ENCODE measurements around the gene DPP6.
"Not testable (repeated sequence)": the region's sequence is repeated elsewhere in the genome, so short reads cannot be mapped to it uniquely, and the experiment has no call there.

DPP6 gene

DNA sequence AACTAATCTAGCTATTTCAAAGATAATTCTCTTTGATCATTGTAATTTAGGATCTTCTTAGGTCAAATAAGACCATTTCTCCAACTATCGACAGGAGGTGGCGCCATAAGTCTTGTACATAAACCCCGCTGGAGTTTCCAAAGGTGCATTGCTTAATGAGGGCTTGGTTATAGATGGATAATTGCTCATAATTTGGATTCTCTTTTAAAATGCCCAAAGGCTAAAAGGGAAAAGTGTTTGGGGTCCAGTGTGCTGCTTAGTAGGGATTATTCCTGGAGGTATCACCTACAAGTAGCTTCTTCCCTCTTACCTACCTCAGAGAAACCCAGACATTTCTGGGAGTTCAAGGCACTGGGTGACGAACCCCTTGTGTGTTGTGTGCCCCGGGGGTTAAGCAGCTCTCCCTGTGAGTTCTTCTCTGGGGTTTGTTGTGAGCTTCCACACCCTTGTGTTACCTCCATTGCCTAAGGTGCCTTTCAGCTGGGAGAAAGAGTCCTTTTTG is 875.5 kb downstream of the DPP6 start:
- H3K4me1 ChIP-seq: no peaks in the 10 kb centered on the region
- peak overlapping the region; percentile 88 for H3K4me3 ChIP-seq (ENCODE audit: low read depth, low read length)
- TF ChIP-seq CTCF (IDR thresholded peaks at IDR 0.05; ENCODE audit: low read depth, low read length): peak; percentile 77
- no peaks in the 10 kb centered on the region for H3K27me3 ChIP-seq
- H3K9me3 ChIP-seq: no peaks in the 10 kb centered on the region
- H3K36me3 ChIP-seq: no peaks in the 10 kb centered on the region
- peak; percentile 83 for DNase-seq

- Histone ChIP-seq H3K9me3 (no peaks in the 10 kb centered on the region), H3K4me3 (ENCODE audit: low read depth, low read length) (peak overlapping the region; percentile 88), H3K4me1 (no peaks in the 10 kb centered on the region), H3K36me3 (no peaks in the 10 kb centered on the region), H3K27me3 (no peaks in the 10 kb centered on the region)
- TF ChIP-seq CTCF (IDR thresholded peaks at IDR 0.05; ENCODE audit: low read depth, low read length): no peak
- DNase-seq: no peak
These were observed 876.2 kb downstream of the DPP6 start for GRCh38 chr7:154928136-154929005.

- H3K4me1 ChIP-seq: no peaks in the 10 kb centered on the region
- peak overlapping the region; percentile 88 for H3K4me3 ChIP-seq (ENCODE audit: low read depth, low read length)
- TF ChIP-seq CTCF (IDR thresholded peaks at IDR 0.05; ENCODE audit: low read depth, low read length): no peak
- no peak for DNase-seq
- peaks cover 7% of the 10 kb centered on the region for H3K9me3 ChIP-seq
- no peaks in the 10 kb centered on the region for H3K27me3 ChIP-seq
- H3K36me3 ChIP-seq: no peaks in the 10 kb centered on the region
These were observed 877.0 kb downstream of the DPP6 start for GRCh38 chr7:154929006-154929726.

- no peaks in the 10 kb centered on the region for H3K36me3 ChIP-seq
- H3K27me3 ChIP-seq: no peaks in the 10 kb centered on the region
- no peak for DNase-seq
- H3K9me3 ChIP-seq: peaks cover 7% of the 10 kb centered on the region
- no peak for TF ChIP-seq CTCF (IDR thresholded peaks at IDR 0.05; ENCODE audit: low read depth, low read length)
- no peaks in the 10 kb centered on the region for H3K4me1 ChIP-seq
- no peak overlapping the region for H3K4me3 ChIP-seq (ENCODE audit: low read depth, low read length)
These were observed 879.7 kb downstream of the DPP6 start for GRCh38 chr7:154931906-154932305.

DNA sequence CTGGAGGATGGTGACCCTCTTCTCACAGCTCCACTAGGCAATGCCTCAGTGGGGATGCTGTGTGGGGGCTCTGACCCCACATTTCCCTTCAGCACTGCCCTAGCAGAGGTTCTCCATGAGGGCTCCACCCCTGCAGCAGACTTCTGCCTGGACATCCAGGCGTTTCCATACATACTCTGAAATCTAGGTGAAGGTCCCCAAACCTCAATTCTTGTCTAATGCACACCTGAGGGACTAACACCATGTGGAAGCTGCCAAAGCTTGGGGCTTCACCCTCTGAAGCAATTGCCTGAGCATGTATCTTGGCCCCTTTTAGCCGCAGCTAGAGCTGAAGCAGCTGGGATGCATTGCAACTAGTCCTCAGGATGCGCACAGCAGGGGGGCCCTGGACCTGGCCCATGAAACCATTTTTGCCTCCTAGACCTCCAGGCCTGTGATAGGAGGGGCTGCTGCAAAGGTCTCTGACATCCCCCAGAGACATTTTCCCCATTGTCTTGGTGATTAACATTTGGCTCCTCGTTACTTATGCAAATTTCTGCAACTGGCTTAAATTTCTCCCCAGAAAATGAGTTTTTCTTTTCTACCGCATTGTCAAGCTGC is 882.3 kb downstream of the DPP6 start:
- not testable (repeated sequence) for H3K36me3 ChIP-seq

DNA sequence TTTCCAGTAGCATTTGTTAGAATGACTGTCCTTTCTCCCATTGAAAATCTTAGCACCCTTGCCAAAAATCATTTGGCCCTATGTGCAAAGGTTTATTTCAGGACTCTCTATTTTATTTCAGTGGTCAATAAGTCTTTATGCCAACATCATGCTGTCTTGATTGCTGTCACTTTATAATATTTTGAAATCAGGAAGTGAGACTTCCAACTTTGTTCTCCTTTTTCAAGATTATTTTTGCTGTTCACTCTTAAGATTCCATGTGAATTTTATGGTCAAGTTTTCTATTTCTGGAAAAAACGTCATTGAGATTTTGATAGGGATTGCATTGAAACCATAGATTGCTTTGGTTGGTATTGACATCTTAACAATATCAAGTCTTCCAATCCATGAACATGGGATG is 885.6 kb downstream of the DPP6 start:
- no peak for DNase-seq
- Histone ChIP-seq H3K4me3 (ENCODE audit: low read depth, low read length) (no peak overlapping the region), H3K4me1 (peaks cover 3% of the 10 kb centered on the region; the same call in 1 of the 2 replicates), H3K36me3 (peaks cover 3% of the 10 kb centered on the region; the same call in 1 of the 2 replicates), H3K27me3 (no peaks in the 10 kb centered on the region), H3K9me3 (peaks cover 7% of the 10 kb centered on the region)
- no peak for TF ChIP-seq CTCF (IDR thresholded peaks at IDR 0.05; ENCODE audit: low read depth, low read length)

More for the DNA sequence above, 882.3 kb downstream of the DPP6 start:
- H3K4me1 ChIP-seq; H3K4me3 ChIP-seq (ENCODE audit: low read depth, low read length); DNase-seq; H3K9me3 ChIP-seq; H3K27me3 ChIP-seq: not testable (repeated sequence)

Data from BE2C (cell line).